NT2/D1 (cell line): Measurements from ENCODE around the gene CTNNAL1.

Experiments
- SUZ12 ChIP-seq: IDR thresholded peaks from 2 replicates; pipeline ENCODE4 v1.6.1; 2011; ENCODE audit not compliant: insufficient read length, insufficient read depth; ENCODE audit errors: extremely low read depth
- YY1 ChIP-seq: IDR thresholded peaks from 2 replicates; pipeline ENCODE4 v1.6.1; 2011; ENCODE audit not compliant: insufficient read length, insufficient read depth
- ZNF274 ChIP-seq: IDR thresholded peaks from 2 replicates; pipeline ENCODE4 v1.6.1; 2011; ENCODE audit warnings: mild to moderate bottlenecking, low read depth, low read length

GRCh38 chr9:108997112-108997511, 16.2 kb downstream of the CTNNAL1 start:
- TF ChIP-seq ZNF274, result no peak
- no peak for TF ChIP-seq YY1
- TF ChIP-seq SUZ12, result no peak
